GM20000 (cell line): ENCODE results near the gene CSNK1G1.

ENCODE experiments used
- DNase-seq: peaks from one replicate; pipeline ENCODE4 v3.0.0; 2012; ENCODE audit warnings: low spot score
- TF ChIP-seq, protein P1 (sequence below): IDR thresholded peaks from 2 replicates; pipeline ENCODE4 v1.5.1; 2012; ENCODE audit warnings: mild to moderate bottlenecking, control low read depth; ENCODE audit errors: extremely low read depth, missing control alignments

The CSNK1G1 gene

DNA sequence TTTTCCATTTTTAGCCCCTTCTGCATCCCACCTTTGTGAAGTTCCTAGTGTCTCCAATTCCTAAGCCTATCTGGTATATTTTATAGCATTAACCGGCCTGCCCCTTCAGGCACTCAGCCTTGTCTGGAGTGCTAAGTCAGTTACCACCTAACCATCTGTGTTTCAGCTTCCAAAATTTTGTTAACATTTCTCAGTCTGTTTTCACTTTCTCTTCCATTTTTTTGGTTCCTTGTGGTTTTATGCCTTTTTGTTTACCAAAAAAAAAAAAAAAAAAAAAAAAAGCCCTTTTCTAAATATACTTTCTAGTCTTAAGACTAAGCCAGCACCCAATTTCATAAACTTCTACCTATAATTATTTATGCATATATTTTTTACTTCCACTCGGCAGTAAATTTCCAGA lies 92.4 kb downstream of the CSNK1G1 start:
- TF ChIP-seq, protein P1, sequence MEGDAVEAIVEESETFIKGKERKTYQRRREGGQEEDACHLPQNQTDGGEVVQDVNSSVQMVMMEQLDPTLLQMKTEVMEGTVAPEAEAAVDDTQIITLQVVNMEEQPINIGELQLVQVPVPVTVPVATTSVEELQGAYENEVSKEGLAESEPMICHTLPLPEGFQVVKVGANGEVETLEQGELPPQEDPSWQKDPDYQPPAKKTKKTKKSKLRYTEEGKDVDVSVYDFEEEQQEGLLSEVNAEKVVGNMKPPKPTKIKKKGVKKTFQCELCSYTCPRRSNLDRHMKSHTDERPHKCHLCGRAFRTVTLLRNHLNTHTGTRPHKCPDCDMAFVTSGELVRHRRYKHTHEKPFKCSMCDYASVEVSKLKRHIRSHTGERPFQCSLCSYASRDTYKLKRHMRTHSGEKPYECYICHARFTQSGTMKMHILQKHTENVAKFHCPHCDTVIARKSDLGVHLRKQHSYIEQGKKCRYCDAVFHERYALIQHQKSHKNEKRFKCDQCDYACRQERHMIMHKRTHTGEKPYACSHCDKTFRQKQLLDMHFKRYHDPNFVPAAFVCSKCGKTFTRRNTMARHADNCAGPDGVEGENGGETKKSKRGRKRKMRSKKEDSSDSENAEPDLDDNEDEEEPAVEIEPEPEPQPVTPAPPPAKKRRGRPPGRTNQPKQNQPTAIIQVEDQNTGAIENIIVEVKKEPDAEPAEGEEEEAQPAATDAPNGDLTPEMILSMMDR = no peak
- DNase-seq = peak; percentile 17

- no peak for DNase-seq
- TF ChIP-seq, protein P1 = no peak
Observed at GRCh38 chr15:64256051-64256450, 99.9 kb downstream of the CSNK1G1 start.

GRCh38 chr15:64251658-64252057 lies 104.3 kb downstream of the CSNK1G1 start:
- TF ChIP-seq, protein P1 = no peak
- DNase-seq = no peak

GRCh38 chr15:64251121-64251520 lies 104.9 kb downstream of the CSNK1G1 start:
- TF ChIP-seq, protein P1 = no peak
- no peak for DNase-seq

GRCh38 chr15:64249883-64250575 lies 105.9 kb downstream of the CSNK1G1 start:
- TF ChIP-seq, protein P1 = no peak
- no peak for DNase-seq

DNA sequence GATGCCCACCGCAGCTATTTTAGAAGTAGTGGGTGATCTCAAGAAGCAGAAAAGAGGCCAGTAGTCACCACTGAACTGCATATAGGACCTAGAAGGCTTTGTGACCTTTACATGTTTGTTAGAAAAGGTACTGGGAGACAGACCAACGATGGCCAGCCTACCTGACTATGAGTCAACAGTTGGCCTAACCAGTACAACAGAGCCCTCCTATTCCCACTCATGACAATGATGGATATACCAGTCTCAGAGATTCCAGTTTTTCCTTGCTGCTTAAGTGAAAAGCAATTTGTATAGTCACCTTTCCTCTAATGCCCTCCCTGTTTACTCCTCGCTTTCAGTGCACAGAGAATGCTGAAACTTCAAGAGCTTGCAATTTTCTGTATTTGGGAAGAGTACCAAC lies 106.6 kb downstream of the CSNK1G1 start:
- TF ChIP-seq, protein P1 = no peak
- no peak for DNase-seq

DNA sequence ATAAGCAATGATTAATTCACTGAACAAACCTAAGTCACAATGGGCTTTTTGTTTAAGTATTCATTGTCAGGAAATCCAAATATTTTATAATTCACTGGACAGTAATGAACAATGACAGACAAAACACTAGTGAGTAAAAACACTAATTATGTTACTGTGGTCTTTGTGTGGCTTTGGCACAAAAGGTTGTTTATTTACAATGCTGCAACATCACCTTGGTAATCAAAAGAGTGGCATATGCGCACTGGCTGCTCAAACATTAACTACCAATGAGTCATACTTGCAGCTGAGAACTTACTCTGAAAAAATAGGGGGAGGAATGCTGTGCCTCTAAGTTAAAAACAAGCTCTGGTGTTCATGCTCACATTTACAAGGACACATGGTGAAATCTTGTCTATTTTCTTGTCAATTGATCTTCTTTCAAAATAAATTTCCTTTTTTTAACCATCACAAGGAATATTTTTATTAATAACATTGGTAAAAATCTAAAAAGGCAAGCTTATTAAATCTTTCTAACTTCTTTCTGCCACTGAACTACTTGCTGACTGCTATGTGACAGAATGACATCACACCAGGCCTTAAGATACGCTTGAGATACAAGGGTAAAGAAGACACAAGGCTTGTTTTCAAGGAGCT lies 107.9 kb downstream of the CSNK1G1 start:
- TF ChIP-seq, protein P1 = no peak
- peak; percentile 55 for DNase-seq
